GM19035 (cell line): ENCODE results near the gene NUPR1.
"Not testable (repeated sequence)": the region's sequence is repeated elsewhere in the genome, so short reads cannot be mapped to it uniquely, and the experiment has no call there.

Experiments
- ATAC-seq: cut with Tn5 transposase; IDR thresholded peaks from one replicate; pipeline ENCODE4 v1.9.1; 2021; ENCODE audit not compliant: unreplicated experiment

NUPR1 gene, protein sequence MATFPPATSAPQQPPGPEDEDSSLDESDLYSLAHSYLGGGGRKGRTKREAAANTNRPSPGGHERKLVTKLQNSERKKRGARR

GRCh38 chr16:28538733-28539596 lies at the start of gene NUPR1:
Gene NUPR1, minus strand, starts transcription at chr16:28538974. Its CDS starts 67 bp downstream, at chr16:28538907.
- ATAC-seq, result no peak

GRCh38 chr16:28587386-28587785 lies 48.6 kb upstream of the NUPR1 start:
- no peak for ATAC-seq

DNA sequence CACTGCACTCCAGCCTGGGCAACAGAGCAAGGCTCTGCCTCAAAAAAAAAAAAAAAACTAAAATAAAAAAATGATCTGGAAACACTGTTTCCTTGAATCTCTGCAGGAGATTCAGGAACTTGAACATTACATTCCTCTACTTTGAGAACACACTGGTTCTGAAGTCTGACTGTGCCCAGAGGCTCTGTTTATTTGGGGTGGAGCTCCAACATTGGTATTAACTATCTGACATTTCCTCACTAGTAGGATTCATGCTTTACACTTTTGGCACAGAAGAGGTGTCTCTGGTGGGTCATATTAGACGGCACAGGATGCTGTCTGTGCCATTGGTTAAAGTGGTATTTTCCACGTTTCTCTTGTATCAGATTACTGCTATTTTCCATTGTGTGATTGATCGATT lies 47.7 kb upstream of the NUPR1 start:
- ATAC-seq, result no peak

DNA sequence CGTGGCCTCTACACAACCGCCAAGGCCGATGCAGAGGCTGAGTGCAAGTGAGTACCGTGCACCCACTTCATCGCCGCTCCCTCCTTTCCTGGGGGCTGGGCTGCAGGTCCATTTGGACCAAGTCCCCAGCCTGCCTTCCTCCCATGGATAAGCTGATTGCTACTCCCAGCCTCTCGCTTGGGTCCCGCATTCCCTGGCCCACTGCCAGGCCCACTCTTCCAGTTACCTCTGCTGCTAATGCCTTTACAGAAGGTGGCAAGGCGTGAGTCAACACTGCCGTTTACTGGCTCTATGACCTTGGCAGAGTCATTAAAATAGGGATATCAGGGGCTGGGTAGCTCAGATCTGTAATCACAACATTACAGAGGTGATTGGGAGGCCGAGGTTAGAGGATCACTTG lies 46.9 kb upstream of the NUPR1 start:
- ATAC-seq, result no peak

- ATAC-seq, result no peak
Observed at GRCh38 chr16:28580726-28581315, 42.0 kb upstream of the NUPR1 start.

- no peak for ATAC-seq
Observed at GRCh38 chr16:28575446-28576109, 36.8 kb upstream of the NUPR1 start.

DNA sequence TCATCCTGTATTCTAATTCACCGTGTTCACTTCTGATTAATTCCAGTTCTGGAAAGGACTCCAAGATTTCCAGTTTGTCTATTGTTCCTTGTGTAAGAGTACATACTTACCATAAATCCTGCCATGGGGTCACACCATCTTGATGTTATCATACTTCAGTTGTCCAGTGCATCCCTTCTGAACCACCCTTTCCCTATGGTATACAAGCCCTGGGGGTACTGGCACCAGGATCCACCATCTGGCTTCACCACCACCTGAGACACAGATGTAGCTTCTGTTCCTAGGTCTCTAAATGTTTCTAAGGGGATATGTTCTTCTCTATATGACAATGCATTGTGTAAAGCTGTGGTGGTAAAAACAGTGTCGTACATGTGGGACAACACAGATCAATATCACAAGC lies 36.2 kb upstream of the NUPR1 start:
- ATAC-seq, result no peak

- ATAC-seq, result no peak
Observed at GRCh38 chr16:28573738-28574718, 35.3 kb upstream of the NUPR1 start.

GRCh38 chr16:28572696-28573510 lies 34.1 kb upstream of the NUPR1 start:
- ATAC-seq, result no peak

GRCh38 chr16:28569968-28570752 lies 31.4 kb upstream of the NUPR1 start:
- no peak for ATAC-seq

- no peak for ATAC-seq
Observed at GRCh38 chr16:28569021-28569420, 30.2 kb upstream of the NUPR1 start.

DNA sequence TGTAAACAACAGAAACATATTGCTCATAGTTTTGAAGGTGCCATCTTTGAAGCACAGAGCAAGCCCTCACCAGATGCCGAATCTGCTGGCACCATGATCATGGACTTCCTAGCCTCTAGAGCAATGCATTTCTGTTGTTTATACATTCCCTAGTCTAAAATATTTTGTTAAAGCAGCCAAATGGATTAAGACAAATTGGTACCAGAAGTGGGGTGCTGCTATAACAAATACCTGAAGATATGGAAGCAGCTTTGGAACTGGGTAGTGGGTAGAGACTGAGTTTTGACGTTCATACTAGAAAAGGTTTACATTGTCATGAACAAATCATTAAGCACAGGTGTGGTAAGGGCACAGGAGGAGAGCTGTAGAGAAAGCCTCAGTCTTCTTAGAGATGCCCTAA lies 28.5 kb upstream of the NUPR1 start:
- ATAC-seq, result no peak

DNA sequence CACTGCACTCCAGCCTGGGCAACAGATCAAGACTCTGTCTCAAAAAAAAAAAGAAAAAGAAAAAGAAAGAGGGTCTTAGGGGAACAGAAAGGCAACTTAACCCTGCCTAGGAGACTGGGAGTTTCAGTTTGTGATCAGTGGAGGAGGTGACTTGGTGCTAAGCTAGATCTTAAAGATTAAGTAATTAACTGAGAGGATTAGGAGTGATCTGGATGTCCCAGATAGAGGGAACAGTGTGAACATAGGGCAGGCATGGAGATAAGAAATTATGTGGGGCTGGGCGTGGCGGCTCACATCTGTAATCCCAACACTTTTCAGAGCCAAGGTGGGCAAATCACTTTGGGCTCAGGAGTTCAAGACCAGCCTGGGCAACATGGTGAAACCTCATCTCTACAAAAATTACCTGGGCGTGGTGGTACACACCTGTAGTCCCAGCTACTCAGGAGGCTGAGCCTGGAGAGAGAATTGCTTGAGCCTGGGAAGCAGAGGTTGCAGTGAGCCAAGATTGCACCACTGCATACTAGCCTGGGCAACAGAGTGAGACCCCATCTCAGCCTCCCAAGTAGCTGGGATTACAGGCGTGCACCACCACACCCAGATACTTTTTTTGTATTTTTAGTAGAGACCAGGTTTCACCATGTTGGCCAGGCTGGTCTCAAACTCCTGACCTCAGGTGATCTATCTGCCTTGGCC lies 27.6 kb upstream of the NUPR1 start:
- not testable (repeated sequence) for ATAC-seq

DNA sequence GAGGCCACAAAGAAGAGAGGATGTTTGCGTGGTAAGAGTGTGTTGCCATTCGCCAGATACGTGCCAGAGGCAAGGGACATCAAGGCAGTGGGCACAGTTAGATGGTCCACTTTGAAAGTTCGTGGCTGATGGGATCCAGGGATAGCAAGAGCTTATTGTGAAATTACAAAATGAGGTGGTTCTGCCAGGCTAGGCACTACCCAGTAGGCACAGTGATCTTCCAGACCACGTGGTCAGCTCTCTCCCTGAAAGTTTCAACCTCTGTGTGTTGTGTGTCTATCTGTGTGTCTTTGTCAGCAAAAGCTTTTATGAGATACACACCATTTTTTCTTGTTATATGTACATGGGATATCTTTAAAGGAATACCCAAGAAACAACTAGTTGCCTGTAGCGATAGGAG lies 24.4 kb upstream of the NUPR1 start:
- ATAC-seq, result no peak

- no peak for ATAC-seq
Observed at GRCh38 chr16:28562199-28562598, 23.4 kb upstream of the NUPR1 start.

- ATAC-seq, result no peak
Observed at GRCh38 chr16:28561557-28562187, 22.9 kb upstream of the NUPR1 start.

GRCh38 chr16:28558456-28558855 lies 19.7 kb upstream of the NUPR1 start:
- no peak for ATAC-seq

DNA sequence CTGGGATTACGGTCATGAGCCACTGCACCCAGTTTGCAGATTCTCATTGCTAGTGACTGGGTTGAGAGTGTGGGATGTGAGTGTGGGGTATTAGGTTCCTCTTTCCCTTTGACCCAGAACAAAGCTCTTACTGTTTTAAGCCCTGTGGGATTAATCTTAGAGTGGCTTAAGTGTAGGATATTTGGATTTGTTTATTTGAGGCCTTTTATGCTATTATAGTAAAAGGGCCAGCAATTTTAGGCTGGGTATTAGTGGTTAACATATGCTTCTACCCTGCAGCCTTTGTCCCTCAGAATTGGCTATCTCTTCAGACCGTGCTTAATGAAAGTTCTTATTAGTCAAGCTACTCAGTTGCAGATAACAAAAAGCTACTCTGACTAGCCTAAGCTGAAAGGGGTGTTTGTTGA lies 18.1 kb upstream of the NUPR1 start:
- ATAC-seq, result no peak
